Stimulated activated naive B cell treated with anti-CD40 and anti-IgM and Interleukin-4, amounts not matched to agents 10 μg/mL and 1 μg/mL and 100 μg/mL, for 72 hours (primary cell): ENCODE data around the gene POGLUT2.

Experiments
- ATAC-seq, 2 donors: fragments of 150-1000 bp; cut with Tn5 transposase; replicated peaks; 2 replicates each; pipeline ENCODE4 v1.10.0; 2021; ENCODE audit warnings: moderate library complexity in 1 of 2
- DNase-seq: peaks from one replicate; pipeline ENCODE4 v3.0.0; 2021
- H3K27ac Mint-ChIP-seq: one replicate; pipeline ENCODE4 v1.8.0; 2022; ENCODE audit warnings: mild to moderate bottlenecking, mixed read lengths
- H3K27me3 Mint-ChIP-seq, 2 donors: one replicate each; pipeline ENCODE4 v1.8.0; 2022; ENCODE audit warnings: mixed read lengths in 2 of 2
- H3K36me3 Mint-ChIP-seq, 2 donors: one replicate each; pipeline ENCODE4 v1.8.0; 2022; ENCODE audit warnings: mixed read lengths in 2 of 2, mild to moderate bottlenecking in 1 of 2
- H3K4me1 Mint-ChIP-seq, 2 donors: one replicate each; pipeline ENCODE4 v1.8.0; 2022; ENCODE audit warnings: mixed read lengths in 2 of 2, mild to moderate bottlenecking in 1 of 2
- H3K4me3 Mint-ChIP-seq, 2 donors: one replicate each; pipeline ENCODE4 v1.8.0; 2022; ENCODE audit warnings: mild to moderate bottlenecking in 2 of 2, mixed read lengths in 2 of 2, moderate library complexity in 1 of 2
- H3K9me3 Mint-ChIP-seq, 2 donors: one replicate each; pipeline ENCODE4 v1.8.0; 2022; ENCODE audit warnings: mixed read lengths in 2 of 2, mild to moderate bottlenecking in 1 of 2

Gene POGLUT2

GRCh38 chr13:102769679-102770078 is 29.1 kb downstream of the POGLUT2 start:
- Mint-ChIP-seq H3K27ac (no peak overlapping the region), H3K36me3 (peaks cover 0 to 11% of the 10 kb centered on the region in 2 donors)
- no peak for ATAC-seq

GRCh38 chr13:102768909-102769308 is 29.9 kb downstream of the POGLUT2 start:
- Mint-ChIP-seq H3K4me3 (no peak overlapping the region), H3K27ac (no peak overlapping the region), H3K36me3 (peaks cover 0 to 10% of the 10 kb centered on the region in 2 donors), H3K4me1 (peaks cover 16 to 35% of the 10 kb centered on the region in 2 donors), H3K9me3 (no peaks in the 10 kb centered on the region), H3K27me3 (no peaks in the 10 kb centered on the region)
- DNase-seq, result no peak
- ATAC-seq, result no peak

More at GRCh38 chr13:102769679-102770078, 29.1 kb downstream of the POGLUT2 start:
- no peak for DNase-seq
- Mint-ChIP-seq H3K4me3 (no peak overlapping the region), H3K4me1 (peaks cover 18 to 42% of the 10 kb centered on the region in 2 donors), H3K27me3 (no peaks in the 10 kb centered on the region), H3K9me3 (no peaks in the 10 kb centered on the region)

GRCh38 chr13:102763741-102764140 is 35.0 kb downstream of the POGLUT2 start:
- Mint-ChIP-seq H3K27ac (no peak overlapping the region), H3K36me3 (no peaks in the 10 kb centered on the region), H3K9me3 (no peaks in the 10 kb centered on the region), H3K27me3 (no peaks in the 10 kb centered on the region), H3K4me1 (no peaks in the 10 kb centered on the region), H3K4me3 (no peak overlapping the region)
- ATAC-seq (no peak), DNase-seq (no peak)

- ATAC-seq (no peak), DNase-seq (no peak)
- Mint-ChIP-seq H3K4me1 (no peaks in the 10 kb centered on the region), H3K4me3 (no peak overlapping the region), H3K9me3 (no peaks in the 10 kb centered on the region), H3K27me3 (no peaks in the 10 kb centered on the region), H3K27ac (no peak overlapping the region), H3K36me3 (no peaks in the 10 kb centered on the region)
Measured at GRCh38 chr13:102761071-102761470, 37.7 kb downstream of the POGLUT2 start.

- no peak overlapping the region for H3K4me3 Mint-ChIP-seq
- H3K9me3 Mint-ChIP-seq, result no peaks in the 10 kb centered on the region
- H3K27me3 Mint-ChIP-seq, result no peaks in the 10 kb centered on the region
- no peaks in the 10 kb centered on the region for H3K36me3 Mint-ChIP-seq
- H3K27ac Mint-ChIP-seq, result no peak overlapping the region
- ATAC-seq, result no peak
- no peaks in the 10 kb centered on the region for H3K4me1 Mint-ChIP-seq
- no peak for DNase-seq
Measured at GRCh38 chr13:102758842-102759241, 39.9 kb downstream of the POGLUT2 start.

GRCh38 chr13:102757006-102757405 is 41.8 kb downstream of the POGLUT2 start:
- peaks cover 3 to 5% of the 10 kb centered on the region in 2 donors for H3K9me3 Mint-ChIP-seq
- no peak overlapping the region for H3K4me3 Mint-ChIP-seq
- H3K4me1 Mint-ChIP-seq, result no peaks in the 10 kb centered on the region
- no peak overlapping the region for H3K27ac Mint-ChIP-seq
- DNase-seq (no peak), ATAC-seq (no peak)
- H3K36me3 Mint-ChIP-seq, result peaks cover 2 to 4% of the 10 kb centered on the region in 2 donors
- no peaks in the 10 kb centered on the region for H3K27me3 Mint-ChIP-seq

GRCh38 chr13:102751886-102752285 is 46.9 kb downstream of the POGLUT2 start:
- Mint-ChIP-seq H3K4me1 (no peaks in the 10 kb centered on the region), H3K27ac (no peak overlapping the region), H3K9me3 (peaks cover 9% of the 10 kb centered on the region in 2 donors), H3K4me3 (no peak overlapping the region), H3K36me3 (peaks cover 2 to 24% of the 10 kb centered on the region in 2 donors), H3K27me3 (peaks cover 12 to 14% of the 10 kb centered on the region in 2 donors)
- ATAC-seq, result no peak
- no peak for DNase-seq

GRCh38 chr13:102742506-102742905 is 56.3 kb downstream of the POGLUT2 start:
- no peak overlapping the region for H3K27ac Mint-ChIP-seq
- H3K4me3 Mint-ChIP-seq, result no peak overlapping the region
- H3K9me3 Mint-ChIP-seq, result peaks cover 19 to 33% of the 10 kb centered on the region in 2 donors
- H3K4me1 Mint-ChIP-seq, result no peaks in the 10 kb centered on the region
- DNase-seq (no peak), ATAC-seq (no peak)
- peaks cover 35 to 49% of the 10 kb centered on the region in 2 donors for H3K27me3 Mint-ChIP-seq
- peaks cover 0 to 5% of the 10 kb centered on the region in 2 donors for H3K36me3 Mint-ChIP-seq

GRCh38 chr13:102742101-102742500 is 56.7 kb downstream of the POGLUT2 start:
- DNase-seq, result no peak
- peaks cover 33 to 49% of the 10 kb centered on the region in 2 donors for H3K27me3 Mint-ChIP-seq

More at GRCh38 chr13:102742101-102742500, 56.7 kb downstream of the POGLUT2 start:
- no peaks in the 10 kb centered on the region for H3K4me1 Mint-ChIP-seq
- no peak overlapping the region for H3K27ac Mint-ChIP-seq
- H3K9me3 Mint-ChIP-seq, result peaks cover 19 to 33% of the 10 kb centered on the region in 2 donors
- H3K4me3 Mint-ChIP-seq, result no peak overlapping the region
- ATAC-seq, result no peak
- H3K36me3 Mint-ChIP-seq, result peaks cover 0 to 5% of the 10 kb centered on the region in 2 donors
